HepG2 (cell line): ENCODE measurements around the gene SRSF10. TPM values are rescaled to one million over a fixed set of nuclear protein-coding genes. Genes with fewer than 3 reads are reported as not detected.

Source experiments
- HDAC6 ChIP-seq: fragments of 200-600 bp; sonication (generic); IDR thresholded peaks from 2 replicates; pipeline ENCODE4 v1.7.0; 2017; ENCODE audit warnings: mild to moderate bottlenecking, antibody characterized with exemption, low read length, low read depth
- MAF1 ChIP-seq: sonication (generic); formaldehyde crosslinking; IDR thresholded peaks from 2 replicates; pipeline ENCODE4 v1.5.0; 2020; ENCODE audit warnings: missing genetic modification reagents, borderline replicate concordance
- MAX ChIP-seq: IDR thresholded peaks from 2 replicates; pipeline ENCODE4 v1.6.1; 2012; ENCODE audit warnings: inconsistent platforms
- PRDM10 ChIP-seq: sonication (generic); formaldehyde crosslinking; IDR thresholded peaks from 2 replicates; pipeline ENCODE4 v1.4.0; 2020; ENCODE audit warnings: low read depth, missing genetic modification reagents
- RNF219 ChIP-seq: sonication (generic); formaldehyde crosslinking; IDR thresholded peaks from 2 replicates; pipeline ENCODE4 v1.5.0; 2020; ENCODE audit warnings: mild to moderate bottlenecking, missing genetic modification reagents
- SIX1 ChIP-seq: sonication (generic); formaldehyde crosslinking; IDR thresholded peaks from 2 replicates; pipeline ENCODE4 v1.4.0; 2020; ENCODE audit warnings: missing genetic modification reagents, borderline replicate concordance
- TP53 ChIP-seq: sonication (generic); formaldehyde crosslinking; conservative IDR thresholded peaks from 2 replicates; pipeline ENCODE4 v1.4.0; 2020; ENCODE audit warnings: missing genetic modification reagents
- U2AF1 ChIP-seq: fragments of 200-400 bp; formaldehyde crosslinking; optimal IDR thresholded peaks from 2 replicates; pipeline ENCODE3; 2017; ENCODE audit warnings: mild to moderate bottlenecking, low read depth, low read length
- ZBTB34 ChIP-seq: sonication (generic); formaldehyde crosslinking; IDR thresholded peaks from 2 replicates; pipeline ENCODE4 v1.8.0; 2022; ENCODE audit warnings: mild to moderate bottlenecking, missing genetic modification reagents
- ZNF101 ChIP-seq: sonication (generic); formaldehyde crosslinking; IDR thresholded peaks from 2 replicates; pipeline ENCODE4 v1.4.0; 2020; ENCODE audit warnings: mild to moderate bottlenecking, low read depth, missing genetic modification reagents, borderline replicate concordance
- ZNF350 ChIP-seq: sonication (generic); formaldehyde crosslinking; IDR thresholded peaks from 2 replicates; pipeline ENCODE4 v1.4.0; 2020; ENCODE audit warnings: mild to moderate bottlenecking, low read depth, missing genetic modification reagents, borderline replicate concordance
- ZNF605 ChIP-seq: sonication (generic); formaldehyde crosslinking; IDR thresholded peaks from 2 replicates; pipeline ENCODE4 v1.8.0; 2022; ENCODE audit warnings: mild to moderate bottlenecking, missing genetic modification reagents
- ZNF670 ChIP-seq: sonication (generic); formaldehyde crosslinking; IDR thresholded peaks from 2 replicates; pipeline ENCODE4 v1.8.0; 2022; ENCODE audit warnings: mild to moderate bottlenecking, missing genetic modification reagents, borderline replicate concordance
- ZNF674 ChIP-seq: sonication (generic); formaldehyde crosslinking; IDR thresholded peaks from 2 replicates; pipeline ENCODE4 v1.5.0; 2020; ENCODE audit warnings: low read depth, mild to moderate bottlenecking, missing genetic modification reagents
- ZNF704 ChIP-seq: sonication (generic); formaldehyde crosslinking; IDR thresholded peaks from 2 replicates; pipeline ENCODE4 v1.8.1; 2023; ENCODE audit warnings: mild to moderate bottlenecking, inconsistent platforms, moderate library complexity, missing genetic modification reagents, borderline replicate concordance
- ZXDC ChIP-seq: sonication (generic); formaldehyde crosslinking; IDR thresholded peaks from 2 replicates; pipeline ENCODE4 v1.5.0; 2020; ENCODE audit warnings: mild to moderate bottlenecking, missing genetic modification reagents
- polyA plus RNA-seq, 8 experiments: library from polyadenylated mRNA; depleted of rRNA in 3 of 8; stranded (reverse) in 7 of 8; unstranded in 1 of 8; fragments of >200 nt; fragmentation: Illumina TruSeq in 4 of 8; extraction: Trizol in 4 of 8; gene quantifications; 2 replicates each; pipeline versions ENCODE4 v1.2.1 to v1.2.3, GENCODE V29; 2011 to 2016; ENCODE audit warnings: low read depth in 4 of 8, missing spikeins in 1 of 8, mixed read lengths in 1 of 8; ENCODE audit not compliant: insufficient read depth in 1 of 8
- total RNA-seq, 5 experiments: library from RNA; depleted of rRNA; stranded (reverse); fragments of >200 nt; fragmentation: Illumina TruSeq; extraction: Trizol; gene quantifications; 2 replicates each; pipeline ENCODE4 v1.2.3, GENCODE V29; 2016; ENCODE audit warnings: low read depth in 1 of 5

SRSF10 gene
- total and polyA plus RNA-seq, 2 of the 13 experiments (the other 11 are each of a cell fraction or from before 2014, with no cell fraction given), result 126 to 186 TPM

- TF ChIP-seq SIX1 (CRISPR knock-in tag) (no peak), ZXDC (CRISPR knock-in tag) (no peak), MAX (peak; percentile 61), ZNF605 (CRISPR knock-in tag) (peak; percentile 73), ZNF704 (CRISPR knock-in tag) (0 out of 2 replicates have a peak, but pooled peaks have one; percentile 76), U2AF1 (no peak), TP53 (CRISPR knock-in tag) (no peak), ZBTB34 (no peak), ZNF101 (CRISPR knock-in tag) (no peak), ZNF670 (no peak; the same call in 1 of the 2 replicates), MAF1 (CRISPR knock-in tag) (0 out of 2 replicates have a peak, but pooled peaks have one; percentile 64), PRDM10 (CRISPR knock-in tag) (no peak), RNF219 (CRISPR knock-in tag) (no peak), ZNF350 (CRISPR knock-in tag) (peak; percentile 54; the same call in 1 of the 2 replicates), ZNF674 (no peak), HDAC6 (no peak)
These were observed 20.5 kb downstream of the SRSF10 start, which contains the start of gene PNRC2 (continued) for GRCh38 chr1:23959461-23960290.
